Articular chondrocyte of knee joint (primary cell): ENCODE data around the gene CYLD. TPM values are rescaled to one million over a fixed set of nuclear protein-coding genes. Genes with fewer than 3 reads are reported as not detected.

Experiments
- small RNA-seq: library from RNA; depleted of rRNA; stranded (forward); fragments of <200 nt; gene quantifications from one replicate; pipeline ENCODE3, GENCODE V24; 2012
- total RNA-seq: library from RNA; depleted of rRNA; stranded (reverse); fragments of >200 nt; gene quantifications from 2 replicates; pipeline ENCODE4 v1.2.3, GENCODE V29; 2012

CYLD gene
- total RNA-seq: 67.9 and 70.7 TPM in 2 replicates

GRCh38 chr16:50741781-50742575 is at the start of gene CYLD:
TSS of gene CYLD (plus strand) at chr16:50742086. CDS start at chr16:50749699, 7,613 bp downstream.

DNA sequence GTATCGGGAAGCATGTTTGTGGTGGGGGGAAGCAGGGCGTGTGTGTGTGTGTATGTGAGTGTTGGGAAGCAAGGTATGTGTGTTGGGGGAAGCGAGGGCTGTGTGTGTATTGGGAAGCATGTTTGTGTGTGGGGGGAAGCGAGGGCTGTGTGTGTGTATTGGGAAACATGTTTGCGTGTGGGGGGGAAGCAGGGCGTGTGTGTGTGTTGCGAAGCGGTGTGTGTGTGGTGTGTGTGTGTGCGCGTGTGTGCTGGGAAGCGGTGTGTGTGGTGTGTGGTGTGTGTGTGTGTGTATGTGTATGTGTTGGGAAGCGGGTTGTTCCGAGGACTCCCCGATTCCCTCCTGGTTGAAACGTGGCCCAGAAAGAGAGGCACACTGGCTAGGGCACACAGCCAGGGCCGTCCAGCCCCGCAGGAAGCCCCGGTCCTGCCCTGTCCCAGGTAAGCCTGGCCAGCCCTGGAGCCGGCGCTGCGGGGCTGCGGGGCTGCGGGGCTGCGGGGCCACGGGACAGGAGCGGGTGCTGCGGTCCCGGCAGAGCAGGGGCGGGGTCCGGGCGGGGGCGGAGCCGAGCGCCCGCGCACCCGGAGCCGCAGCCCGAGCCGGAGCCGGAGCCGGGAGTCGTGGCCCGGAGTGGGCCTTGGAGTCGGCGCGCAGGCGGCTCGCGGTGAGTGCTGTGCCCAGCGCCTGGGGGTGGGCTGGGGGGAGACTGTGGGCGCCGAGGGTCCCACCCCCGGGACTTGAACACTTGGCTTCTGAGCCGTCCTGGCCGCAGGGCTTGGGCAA is 48.7 kb upstream of the CYLD start, which contains the start of gene NOD2:
Gene NOD2 (plus strand): TSS at position 608 of the 783 bp plus-strand sequence. CDS start 5,890 bp downstream, outside the sequence.

Small RNAs within 50 kb of the gene (small RNA-seq; reads per million reads assigned to genes)
- not detected for gene MIR3181

Other genes starting within 250 kb of the CYLD start
- gene NKD1, start 193.7 kb upstream of the CYLD start, total RNA-seq: 0.54 and 0.78 TPM in 2 replicates
- gene SNX20, start 60.8 kb upstream of the CYLD start, total RNA-seq: not detected in 2 replicates
- gene NOD2, start 48.5 kb upstream of the CYLD start, total RNA-seq: 0.52 and 0.54 TPM in 2 replicates